ENCODE measurements around the gene ISG20L2. TPM values are rescaled to one million over a fixed set of nuclear protein-coding genes. Genes with fewer than 3 reads are reported as not detected.
A peak's percentile ranks its signal among the peaks of the same experiment; 100 is the strongest.
"Not testable (repeated sequence)": the region's sequence is repeated elsewhere in the genome, so short reads cannot be mapped to it uniquely, and the experiment has no call there.

The ISG20L2 gene, protein sequence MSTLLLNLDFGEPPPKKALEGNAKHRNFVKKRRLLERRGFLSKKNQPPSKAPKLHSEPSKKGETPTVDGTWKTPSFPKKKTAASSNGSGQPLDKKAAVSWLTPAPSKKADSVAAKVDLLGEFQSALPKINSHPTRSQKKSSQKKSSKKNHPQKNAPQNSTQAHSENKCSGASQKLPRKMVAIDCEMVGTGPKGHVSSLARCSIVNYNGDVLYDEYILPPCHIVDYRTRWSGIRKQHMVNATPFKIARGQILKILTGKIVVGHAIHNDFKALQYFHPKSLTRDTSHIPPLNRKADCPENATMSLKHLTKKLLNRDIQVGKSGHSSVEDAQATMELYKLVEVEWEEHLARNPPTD
- total RNA-seq = 9.6 and 10.1 TPM in 2 replicates

DNA sequence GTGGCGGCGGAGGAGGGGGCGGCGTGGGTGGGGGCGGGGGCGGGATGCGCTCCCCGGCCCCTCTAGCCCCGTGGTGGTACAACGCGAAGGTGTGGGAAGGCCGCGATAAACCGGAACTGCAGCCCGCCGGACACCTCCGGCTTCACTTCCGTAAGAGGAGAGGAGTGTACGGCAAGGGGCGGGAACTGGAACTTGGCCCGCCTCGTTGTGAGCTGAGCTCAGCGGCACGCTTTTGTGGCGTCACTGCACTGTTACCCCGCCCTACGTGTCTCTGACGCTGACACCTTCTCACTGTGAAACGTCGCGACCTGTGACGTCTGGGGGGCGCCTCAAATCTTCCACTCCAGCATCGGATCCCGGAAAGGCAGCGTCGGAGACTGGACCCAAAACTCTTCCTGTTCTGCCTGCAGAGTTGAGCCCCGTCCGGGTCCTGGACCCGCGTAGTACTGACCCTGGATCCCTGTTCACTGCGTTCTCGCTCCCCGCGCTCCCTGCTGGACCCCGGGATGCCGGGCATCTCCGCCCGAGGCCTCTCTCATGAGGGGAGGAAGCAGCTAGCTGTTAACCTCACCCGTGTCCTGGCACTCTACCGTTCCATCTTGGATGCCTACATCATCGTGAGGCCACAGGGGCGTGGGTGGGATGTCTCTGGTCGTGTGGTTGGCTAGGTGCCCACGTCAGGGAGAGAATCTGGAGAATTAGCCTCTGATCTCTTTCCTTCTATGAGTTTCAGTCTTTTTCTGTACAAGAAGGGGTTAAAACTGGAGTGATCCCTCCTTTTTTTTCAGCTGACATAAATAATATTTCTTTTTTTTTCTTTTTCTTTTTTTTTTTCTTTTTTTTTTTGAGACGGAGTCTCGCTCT is at the start of gene ISG20L2:
ISG20L2 (minus strand) TSS at position 168 of the 864 bp plus-strand sequence. CDS start 1,114 bp downstream, outside the sequence.
- peak; percentile 94 for DNase-seq (ENCODE audit: low read depth, low spot score)

DNA sequence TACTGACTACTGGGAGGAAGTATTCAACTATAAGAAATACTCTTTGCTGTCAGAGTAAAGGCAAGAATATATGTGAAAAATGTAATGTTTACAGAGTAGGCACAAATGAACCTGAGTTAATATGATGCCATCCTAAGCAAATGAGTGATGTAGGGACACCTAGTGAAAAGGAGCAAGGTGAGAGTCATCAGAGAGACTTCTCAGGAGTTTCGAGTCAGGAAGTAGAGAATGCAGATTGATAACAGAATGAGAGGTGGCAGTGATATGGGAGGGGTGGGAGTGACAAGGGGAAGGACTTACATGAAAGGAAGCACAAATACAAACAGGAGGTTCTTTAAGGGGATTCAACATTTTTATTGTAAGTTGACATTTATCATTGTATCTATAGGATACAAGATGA is 49.0 kb upstream of the ISG20L2 start:
- DNase-seq (ENCODE audit: low read depth, low spot score) = no peak

DNA sequence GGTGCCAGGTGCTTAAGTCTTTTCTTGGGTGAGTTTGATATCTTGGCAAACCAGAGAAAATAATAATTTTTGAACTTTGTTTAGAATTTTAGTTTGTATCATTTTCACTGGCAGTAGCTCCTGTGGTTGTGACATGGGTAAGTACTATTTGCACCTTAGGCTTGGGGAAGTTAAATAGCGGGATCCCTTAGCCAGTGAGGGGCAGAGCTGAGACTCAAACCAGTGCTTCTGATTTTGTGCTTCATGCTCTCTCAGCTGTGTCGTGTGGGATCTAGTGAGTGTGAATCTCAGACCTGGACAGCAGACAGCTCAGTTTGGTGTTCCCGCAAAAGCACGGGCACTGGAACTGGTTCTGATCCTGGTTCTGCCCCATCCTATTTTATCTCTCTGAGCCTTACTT is 48.4 kb upstream of the ISG20L2 start:
- DNase-seq (ENCODE audit: low read depth, low spot score) = no peak

DNA sequence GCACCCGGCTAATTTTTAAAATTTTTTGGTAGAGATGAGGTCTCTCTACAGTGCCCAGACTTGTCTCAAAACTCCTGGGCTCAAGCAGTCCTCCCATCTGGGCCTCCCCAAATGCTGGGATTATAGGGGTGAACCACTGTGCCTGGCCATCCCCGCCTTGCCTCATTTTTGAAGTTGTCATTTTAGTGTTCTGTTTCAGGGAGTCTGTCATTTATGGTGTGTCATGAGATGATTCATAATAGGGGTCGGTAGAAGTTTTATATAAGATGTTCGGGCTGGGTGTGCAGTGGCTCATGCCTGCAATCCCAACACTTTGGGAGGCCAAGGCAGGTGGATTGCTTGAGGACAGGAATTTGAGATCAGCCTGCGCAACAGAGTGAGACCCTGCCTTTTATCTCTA is 47.2 kb upstream of the ISG20L2 start:
- DNase-seq (ENCODE audit: low read depth, low spot score) = no peak

DNA sequence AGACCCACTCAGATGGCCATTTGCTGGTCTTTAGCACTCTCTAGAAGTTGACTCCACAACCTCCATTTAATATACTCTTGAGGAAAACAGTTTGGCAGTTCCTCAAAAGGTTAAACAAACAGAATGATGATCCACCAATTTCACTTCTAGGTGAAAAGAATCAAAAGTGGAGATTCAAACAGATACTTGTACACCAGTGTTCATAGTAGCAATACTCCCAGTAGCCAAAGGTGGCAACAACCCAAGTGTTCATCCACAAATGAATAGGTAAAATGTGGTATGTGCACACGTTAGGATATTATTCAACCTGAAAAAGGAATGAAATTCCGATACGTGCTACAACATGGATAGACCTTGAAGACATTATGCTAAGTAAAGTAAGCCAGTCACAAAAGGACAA is 45.0 kb upstream of the ISG20L2 start:
- no peak for DNase-seq (ENCODE audit: low read depth, low spot score)

DNA sequence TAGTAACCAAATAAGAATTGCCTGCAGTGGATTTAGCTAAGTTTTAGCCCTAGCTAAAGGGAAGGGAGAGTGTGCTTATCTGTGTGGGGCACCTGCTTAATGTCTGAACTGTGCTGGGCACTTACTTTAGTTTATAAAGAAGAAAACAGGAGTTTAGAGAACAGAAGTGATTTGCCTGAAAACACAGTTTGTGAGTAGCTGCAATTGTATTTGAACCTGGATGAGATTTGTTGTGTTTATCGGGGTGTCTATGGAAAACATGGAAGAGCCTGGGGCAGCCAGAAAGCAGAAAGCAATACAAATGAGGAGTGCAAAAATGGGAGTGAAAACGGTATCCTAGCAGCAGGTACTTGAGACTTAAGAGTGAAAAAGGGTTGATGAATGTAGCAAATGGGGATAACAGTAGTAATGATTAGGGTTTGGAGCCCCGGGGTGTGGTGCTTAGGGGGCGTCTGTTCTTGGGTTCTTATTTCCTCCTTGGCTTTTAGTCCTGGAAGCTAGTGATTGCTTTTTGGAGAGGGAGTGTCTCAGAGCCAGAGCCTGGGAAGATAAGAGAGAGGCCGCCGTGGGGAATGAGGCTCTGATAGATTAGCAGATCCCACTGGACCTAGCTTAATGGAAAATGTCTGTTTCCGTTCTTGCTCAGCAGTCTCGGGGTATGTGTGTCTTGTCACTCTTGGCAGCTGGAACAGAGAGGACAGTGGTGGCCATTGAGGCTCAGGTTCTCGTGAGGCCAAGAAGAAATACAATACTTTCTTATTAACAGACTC is 44.3 kb upstream of the ISG20L2 start:
- no peak for DNase-seq (ENCODE audit: low read depth, low spot score)

DNA sequence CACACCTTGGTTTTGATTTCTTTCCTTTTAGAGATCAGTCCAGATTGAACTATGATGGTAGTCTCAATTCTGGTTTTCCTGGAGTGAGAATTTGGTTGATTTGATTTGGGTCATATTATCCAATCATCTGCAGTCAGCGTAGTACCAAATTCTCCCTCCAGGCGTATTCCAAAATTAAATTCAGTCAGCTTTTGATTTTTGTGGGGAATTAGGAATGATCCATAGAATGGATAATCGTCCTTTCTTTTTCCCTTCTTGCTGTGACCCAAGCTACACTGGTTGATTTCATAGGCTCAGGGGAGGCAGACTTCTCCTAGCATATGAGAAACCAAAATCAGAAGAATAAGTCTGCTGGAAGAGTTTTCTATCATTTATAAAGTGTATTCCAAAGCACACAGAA is 43.7 kb upstream of the ISG20L2 start:
- no peak for DNase-seq (ENCODE audit: low read depth, low spot score)

DNA sequence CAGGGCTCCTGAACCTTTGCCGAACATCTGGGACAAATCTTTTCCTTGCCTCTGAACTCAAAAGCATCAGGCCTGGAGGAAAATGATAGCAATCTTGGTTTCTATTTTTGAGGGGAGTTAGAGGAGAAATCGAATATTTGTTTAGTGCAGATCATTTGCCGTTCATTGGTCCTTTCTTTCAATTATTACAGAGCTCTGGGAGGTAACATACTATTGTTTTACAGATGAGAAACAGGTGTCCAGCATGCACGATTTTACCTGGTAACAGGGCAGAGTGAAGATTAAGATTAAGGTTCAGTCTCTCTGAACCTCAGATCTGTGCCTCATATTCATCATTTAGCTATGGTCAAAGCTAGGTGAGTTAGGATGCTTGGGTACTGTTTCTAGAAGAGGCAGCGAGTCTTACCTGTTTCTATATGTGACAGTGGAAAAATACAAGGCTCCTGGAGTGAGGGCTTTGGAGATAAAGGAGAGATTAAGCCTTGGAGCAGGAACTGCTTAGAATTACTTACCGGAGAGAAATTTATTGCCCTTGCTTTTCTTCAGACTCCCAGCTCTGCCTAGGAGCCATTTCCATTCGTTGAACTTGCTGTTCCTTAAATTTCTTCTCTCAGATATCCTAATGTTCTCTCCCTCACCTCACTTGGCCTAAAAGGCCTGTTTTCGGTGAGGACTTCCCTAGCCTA is 40.2 kb upstream of the ISG20L2 start:
- no peak for DNase-seq (ENCODE audit: low read depth, low spot score)

DNA sequence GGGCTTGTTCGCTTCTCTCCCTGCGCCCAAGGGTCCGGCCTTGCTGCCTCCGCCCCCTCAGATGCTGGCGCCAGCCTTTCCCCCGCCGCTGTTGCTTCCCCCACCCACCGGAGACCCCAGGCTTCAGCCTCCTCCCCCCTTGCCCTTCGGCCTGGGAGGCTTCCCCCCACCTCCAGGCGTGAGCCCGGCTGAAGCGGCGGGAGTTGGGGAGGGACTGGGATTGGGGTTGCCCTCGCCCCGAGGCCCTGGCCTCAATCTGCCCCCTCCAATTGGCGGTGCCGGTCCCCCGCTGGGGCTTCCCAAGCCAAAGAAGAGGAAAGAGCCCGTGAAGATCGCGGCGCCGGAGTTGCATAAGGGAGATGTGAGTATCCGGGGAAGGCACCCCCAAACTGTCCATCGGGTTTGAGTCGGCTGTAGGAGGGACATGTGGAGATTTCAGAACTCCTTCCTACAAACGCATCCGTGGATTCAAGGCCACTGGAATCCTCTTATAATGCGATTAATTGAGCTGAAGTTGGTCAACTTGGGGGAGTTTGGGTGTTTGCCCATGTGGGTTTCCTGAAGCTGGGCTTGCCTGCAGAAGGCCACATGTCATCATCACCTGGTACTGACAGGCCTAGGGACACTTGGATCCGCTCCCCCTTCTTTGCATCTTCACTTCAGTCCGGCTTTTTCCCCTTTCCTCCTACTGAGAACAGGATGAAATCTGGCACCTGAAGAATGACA is 39.5 kb upstream of the ISG20L2 start:
- DNase-seq (ENCODE audit: low read depth, low spot score) = no peak

DNA sequence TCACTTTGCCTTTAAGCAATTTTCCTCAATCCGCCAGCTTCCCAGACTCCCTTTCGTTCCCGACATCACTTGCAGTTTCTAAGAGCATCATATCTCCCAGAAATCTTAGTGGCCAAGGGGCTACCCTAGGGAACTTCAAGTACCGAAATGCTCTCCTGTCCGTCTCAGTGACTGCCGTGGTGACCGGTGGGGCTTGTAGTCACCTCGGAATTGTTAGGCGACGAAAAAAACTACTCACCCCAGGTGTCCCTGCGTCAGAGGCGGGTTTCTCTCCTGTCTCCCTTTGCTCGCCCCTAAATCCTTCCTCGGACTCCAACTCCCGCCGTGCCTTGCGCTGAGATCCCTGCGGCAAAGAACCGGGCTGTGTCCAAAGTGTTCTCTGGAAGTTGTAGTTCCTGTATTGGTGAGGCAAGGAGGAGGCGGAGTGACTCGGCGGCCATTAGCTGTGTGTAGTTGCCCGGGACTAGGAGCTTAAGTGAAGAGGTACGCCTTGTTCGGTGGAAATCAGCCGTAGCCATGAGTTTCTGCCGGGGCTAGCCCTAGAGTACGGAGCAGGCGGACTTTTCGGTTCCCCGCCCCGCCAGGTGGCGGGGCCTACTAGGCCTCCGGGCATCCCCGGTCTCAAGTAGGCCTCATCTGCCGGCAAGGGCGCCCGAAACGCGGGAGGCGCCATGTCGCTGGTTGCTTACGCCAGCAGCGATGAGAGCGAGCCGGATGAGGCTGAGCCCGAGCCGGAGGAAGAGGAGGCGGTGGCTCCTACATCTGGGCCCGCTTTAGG is 38.7 kb upstream of the ISG20L2 start, which contains the start of gene PRCC:
PRCC (plus strand) TSS at position 435 of the 778 bp plus-strand sequence; CDS start at position 672, 237 bp downstream.
- peak; percentile 100 for DNase-seq (ENCODE audit: low read depth, low spot score)

DNA sequence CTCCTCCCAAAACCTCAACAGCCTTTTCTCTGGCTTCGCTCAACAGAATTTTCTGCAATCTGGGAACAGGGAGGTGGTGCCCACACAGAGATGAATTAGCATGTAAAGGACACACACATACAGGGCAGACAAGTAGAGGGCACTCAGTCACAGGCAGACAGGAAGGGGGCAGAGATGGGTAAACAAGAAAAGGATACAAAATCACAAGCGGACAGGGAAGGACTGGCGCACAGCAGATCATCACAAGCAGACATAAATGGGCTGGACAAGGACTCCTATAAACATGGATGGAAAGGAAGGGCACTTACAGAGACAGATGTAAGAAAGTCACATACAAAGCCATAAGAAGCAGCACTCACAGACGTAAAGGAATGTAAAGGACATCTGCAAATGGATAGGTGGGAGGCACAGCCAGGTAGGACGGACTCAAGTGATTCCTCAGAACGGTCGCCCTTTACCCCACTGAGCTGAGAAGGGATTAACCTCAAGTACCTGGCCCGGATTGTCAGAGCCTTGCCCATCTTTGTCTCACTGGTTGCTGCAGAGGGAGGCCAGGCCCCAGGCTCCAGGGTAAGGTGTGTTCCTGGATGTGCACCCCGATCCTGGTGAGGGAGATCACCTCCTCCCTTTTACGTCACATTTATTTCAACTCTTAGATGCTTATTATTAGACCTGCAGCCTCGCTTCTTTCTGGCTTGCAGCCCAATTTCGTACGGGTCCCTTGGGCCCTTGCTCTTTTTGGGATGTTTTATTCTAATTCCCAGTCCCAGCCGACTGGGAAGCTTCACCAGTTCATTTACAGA is 37.9 kb upstream of the ISG20L2 start:
- DNase-seq (ENCODE audit: low read depth, low spot score) = no peak

DNA sequence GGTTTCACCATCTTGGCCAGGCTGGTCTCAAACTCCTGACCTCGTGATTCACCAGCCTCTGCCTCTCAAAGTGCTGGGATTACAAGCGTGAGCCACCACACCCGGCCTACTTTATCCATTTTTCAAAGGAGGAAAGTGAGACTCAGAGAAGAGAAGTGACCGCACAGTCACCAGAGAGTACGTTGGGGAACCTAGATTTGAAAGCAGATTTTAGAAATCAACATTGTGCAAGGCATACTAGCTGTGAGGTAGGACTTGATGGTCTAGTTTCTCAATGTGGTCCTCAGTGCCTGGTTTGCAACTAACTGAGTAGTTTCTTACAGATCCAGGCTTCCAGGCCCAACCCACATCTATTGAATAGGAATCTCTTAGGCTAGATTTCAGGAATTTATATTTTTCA is 37.1 kb upstream of the ISG20L2 start:
- no peak for DNase-seq (ENCODE audit: low read depth, low spot score)

DNA sequence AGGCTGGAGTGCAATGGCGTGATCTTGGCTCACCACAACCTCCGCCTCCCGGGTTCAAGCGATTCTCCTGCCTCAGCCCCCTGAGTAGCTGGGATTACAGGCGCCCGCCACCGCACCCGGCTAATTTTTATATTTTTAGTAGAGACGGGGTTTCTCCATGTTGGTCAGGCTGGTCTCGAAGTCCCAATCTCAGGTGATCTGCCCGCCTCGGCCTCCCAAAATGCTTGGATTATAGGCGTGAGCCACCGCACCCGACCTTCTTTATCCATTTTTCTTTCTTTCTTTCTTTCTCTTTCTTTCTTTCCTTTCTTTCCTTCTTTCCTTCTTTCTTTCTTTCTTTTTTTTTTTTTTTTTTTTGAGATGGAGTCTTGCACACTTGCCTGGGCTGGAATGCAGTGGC is 36.6 kb upstream of the ISG20L2 start:
- not testable (repeated sequence) for DNase-seq (ENCODE audit: low read depth, low spot score)

DNA sequence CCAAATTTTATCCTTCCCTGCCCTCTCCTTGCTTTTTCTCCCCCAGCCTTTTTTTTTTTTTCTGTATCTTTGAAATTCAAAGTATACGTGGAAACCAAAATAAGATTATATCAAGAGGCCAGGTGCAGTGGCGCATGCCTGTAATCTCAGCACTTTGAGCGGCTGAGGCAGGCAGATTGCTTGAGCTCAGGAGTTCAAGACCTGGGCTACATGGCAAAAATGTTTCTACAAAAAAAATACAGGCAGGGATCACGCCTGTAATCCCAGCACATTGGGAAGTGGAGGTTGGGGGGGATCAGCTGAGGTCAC is 32.2 kb upstream of the ISG20L2 start:
- no peak for DNase-seq (ENCODE audit: low read depth, low spot score)

DNA sequence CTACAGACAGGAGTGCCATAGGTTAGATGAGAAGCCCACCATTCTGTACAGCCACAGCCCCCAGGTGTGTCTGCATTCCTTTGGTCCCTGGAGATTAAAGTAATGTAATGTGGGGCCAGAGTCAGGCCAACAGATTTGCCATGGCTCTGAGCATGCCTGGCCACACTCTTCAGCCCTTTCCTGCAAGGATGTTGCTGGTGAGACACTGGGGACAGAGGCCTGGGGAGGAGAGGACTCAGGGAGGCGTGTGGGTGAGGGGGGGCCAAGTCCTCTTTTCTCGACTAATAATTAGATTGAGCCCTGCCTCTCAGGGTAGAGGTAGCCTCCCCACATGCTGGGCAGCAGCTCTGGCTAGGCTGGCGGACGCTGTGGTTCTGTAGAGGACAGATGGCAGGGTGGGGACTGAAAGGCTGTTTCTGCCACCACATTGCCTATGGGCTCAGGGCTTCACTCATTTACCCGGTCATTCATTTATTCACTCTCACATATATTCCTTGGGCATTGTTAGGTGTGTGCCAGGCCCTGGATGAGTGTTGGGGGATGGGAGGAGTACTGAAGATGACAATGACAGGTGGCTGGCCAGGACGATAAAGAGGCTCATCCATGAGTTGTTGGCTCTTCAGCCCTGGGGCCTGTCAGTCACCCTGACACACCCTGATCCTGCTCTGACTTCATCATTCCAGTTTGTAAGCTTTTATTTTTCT is 31.7 kb upstream of the ISG20L2 start:
- DNase-seq (ENCODE audit: low read depth, low spot score) = no peak

DNA sequence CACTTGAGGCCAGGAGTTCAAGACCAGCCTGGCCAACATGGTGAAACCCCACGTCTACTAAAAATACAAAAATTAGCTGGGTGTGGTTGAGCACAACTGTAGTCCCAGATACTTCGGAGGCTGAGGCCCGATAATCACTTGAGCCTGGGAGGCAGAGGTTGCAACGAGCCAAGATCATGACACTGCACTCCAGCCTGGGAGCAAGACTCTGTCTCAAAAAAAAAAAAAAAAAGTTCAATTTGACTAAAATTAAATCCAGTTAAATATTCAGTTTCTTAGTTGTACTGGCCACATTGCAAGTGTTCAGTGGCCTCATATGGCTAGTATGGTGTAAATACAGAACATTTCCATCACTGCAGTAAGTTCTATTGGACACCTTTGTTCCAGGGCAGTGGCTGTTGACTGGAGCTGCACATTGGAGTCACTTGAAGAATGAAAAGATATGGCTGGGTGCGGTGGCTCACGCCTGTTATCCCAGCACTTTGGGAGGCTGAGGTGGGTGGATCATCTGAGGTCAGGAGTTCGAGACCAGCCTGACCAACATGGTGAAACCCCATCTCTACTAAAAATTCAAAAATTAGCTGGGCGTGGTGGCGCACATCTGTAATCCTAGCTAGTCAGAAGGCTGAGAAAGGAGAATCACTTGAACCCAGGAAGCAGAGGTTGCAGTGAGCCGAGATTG is 29.1 kb upstream of the ISG20L2 start:
- not testable (repeated sequence) for DNase-seq (ENCODE audit: low read depth, low spot score)

DNA sequence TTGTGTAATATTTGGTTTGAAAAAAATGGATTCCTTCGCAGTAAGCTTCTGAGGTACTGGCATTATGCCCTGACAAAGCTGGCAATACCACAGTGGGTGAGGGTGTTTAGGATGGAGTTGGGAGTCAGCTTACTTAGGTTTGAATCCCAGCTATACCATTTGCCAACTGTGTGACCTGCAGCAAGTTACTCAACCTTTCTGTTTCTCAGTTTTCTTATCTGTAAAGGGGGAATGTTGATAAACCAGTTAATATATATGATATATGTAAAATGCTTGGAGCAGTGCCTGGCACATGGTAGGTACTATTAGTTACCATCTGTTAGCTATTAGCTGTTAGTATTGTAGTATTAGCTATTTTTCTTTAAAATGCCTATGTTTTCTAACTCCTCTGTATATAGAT is 27.8 kb upstream of the ISG20L2 start:
- no peak for DNase-seq (ENCODE audit: low read depth, low spot score)

DNA sequence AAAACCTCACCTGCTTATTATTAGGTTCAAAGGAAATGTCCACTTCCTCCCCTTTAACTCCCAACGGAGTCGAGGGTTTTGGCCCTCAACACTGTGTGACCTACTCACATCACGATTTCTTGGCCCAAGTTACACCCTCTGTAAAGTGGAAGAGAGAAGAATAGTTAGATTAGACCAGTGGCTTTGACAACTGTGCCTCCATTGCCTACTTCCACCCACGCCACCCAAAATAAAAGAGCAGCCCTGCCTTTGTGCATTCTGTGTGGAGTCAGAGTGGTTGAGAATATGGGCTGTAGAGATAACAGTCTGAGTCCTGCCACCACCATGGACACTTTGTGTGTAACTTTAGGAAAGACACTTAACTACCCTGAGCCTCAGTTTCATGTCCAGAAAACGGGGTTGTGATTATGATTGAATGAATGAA is 27.0 kb upstream of the ISG20L2 start:
- DNase-seq (ENCODE audit: low read depth, low spot score) = no peak
